Bronchial epithelial cell (primary cell): Measurements from ENCODE around the gene CELF5. TPM values are rescaled to one million over a fixed set of nuclear protein-coding genes. Genes with fewer than 3 reads are reported as not detected.

Experiments
- DNase-seq: peaks from one replicate; pipeline ENCODE4 v3.0.0-alpha.2; 2010; ENCODE audit warnings: low read depth
- FAIRE-seq: peaks from 2 replicates; lab custom pipeline; 2011; peaks lifted over from hg19 to GRCh38; lab: Jason Lieb, UNC
- H3K27me3 ChIP-seq: 2 replicates; pipeline ENCODE4 v1.5.1; 2011; ENCODE audit warnings: low read length; ENCODE audit not compliant: control insufficient read depth, insufficient read depth
- H3K36me3 ChIP-seq: 2 replicates; pipeline ENCODE4 v1.5.1; 2011; ENCODE audit warnings: low read length; ENCODE audit not compliant: control insufficient read depth, insufficient read depth
- H3K4me3 ChIP-seq: 2 replicates; pipeline ENCODE4 v1.5.1; 2011; ENCODE audit warnings: mild to moderate bottlenecking, low read depth, low read length, control low read depth
- total RNA-seq: library from RNA; depleted of rRNA; stranded (reverse); fragments of >200 nt; gene quantifications from 2 replicates; pipeline ENCODE4 v1.2.1, GENCODE V29; 2014
- TF ChIP-seq, protein P1 (sequence below): IDR thresholded peaks from 2 replicates; pipeline ENCODE4 v1.5.1; 2011; ENCODE audit warnings: mild to moderate bottlenecking, moderate library complexity, low read length, control low read depth, inconsistent platforms; ENCODE audit not compliant: insufficient read depth, severe bottlenecking

Gene CELF5
- total RNA-seq, 1 donor from 2014 or later: not detected

- Histone ChIP-seq H3K27me3 (no peaks in the 10 kb centered on the region), H3K36me3 (no peaks in the 10 kb centered on the region), H3K4me3 (no peak overlapping the region)
- no peak for DNase-seq
- TF ChIP-seq, protein P1, sequence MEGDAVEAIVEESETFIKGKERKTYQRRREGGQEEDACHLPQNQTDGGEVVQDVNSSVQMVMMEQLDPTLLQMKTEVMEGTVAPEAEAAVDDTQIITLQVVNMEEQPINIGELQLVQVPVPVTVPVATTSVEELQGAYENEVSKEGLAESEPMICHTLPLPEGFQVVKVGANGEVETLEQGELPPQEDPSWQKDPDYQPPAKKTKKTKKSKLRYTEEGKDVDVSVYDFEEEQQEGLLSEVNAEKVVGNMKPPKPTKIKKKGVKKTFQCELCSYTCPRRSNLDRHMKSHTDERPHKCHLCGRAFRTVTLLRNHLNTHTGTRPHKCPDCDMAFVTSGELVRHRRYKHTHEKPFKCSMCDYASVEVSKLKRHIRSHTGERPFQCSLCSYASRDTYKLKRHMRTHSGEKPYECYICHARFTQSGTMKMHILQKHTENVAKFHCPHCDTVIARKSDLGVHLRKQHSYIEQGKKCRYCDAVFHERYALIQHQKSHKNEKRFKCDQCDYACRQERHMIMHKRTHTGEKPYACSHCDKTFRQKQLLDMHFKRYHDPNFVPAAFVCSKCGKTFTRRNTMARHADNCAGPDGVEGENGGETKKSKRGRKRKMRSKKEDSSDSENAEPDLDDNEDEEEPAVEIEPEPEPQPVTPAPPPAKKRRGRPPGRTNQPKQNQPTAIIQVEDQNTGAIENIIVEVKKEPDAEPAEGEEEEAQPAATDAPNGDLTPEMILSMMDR: peak; percentile 64
- FAIRE-seq: peak; percentile 91
Observed at GRCh38 chr19:3250675-3251074, 26.2 kb downstream of the CELF5 start.

- no peaks in the 10 kb centered on the region for H3K36me3 ChIP-seq
- DNase-seq (no peak), FAIRE-seq (no peak)
- H3K27me3 ChIP-seq: no peaks in the 10 kb centered on the region
- TF ChIP-seq, protein P1: no peak
- no peak overlapping the region for H3K4me3 ChIP-seq
Observed at GRCh38 chr19:3251229-3251628, 26.8 kb downstream of the CELF5 start.

- TF ChIP-seq, protein P1: no peak
- FAIRE-seq (peak; percentile 64), DNase-seq (no peak)
- no peaks in the 10 kb centered on the region for H3K27me3 ChIP-seq
- H3K36me3 ChIP-seq: no peaks in the 10 kb centered on the region
- no peak overlapping the region for H3K4me3 ChIP-seq
Observed at GRCh38 chr19:3252650-3253049, 28.2 kb downstream of the CELF5 start.

GRCh38 chr19:3253270-3253669 lies 28.8 kb downstream of the CELF5 start:
- TF ChIP-seq, protein P1: no peak
- peak; percentile 88 for FAIRE-seq
- Histone ChIP-seq H3K36me3 (no peaks in the 10 kb centered on the region), H3K4me3 (no peak overlapping the region), H3K27me3 (no peaks in the 10 kb centered on the region)
- DNase-seq: no peak

- no peak for FAIRE-seq
- DNase-seq: no peak
- Histone ChIP-seq H3K4me3 (no peak overlapping the region), H3K27me3 (no peaks in the 10 kb centered on the region), H3K36me3 (no peaks in the 10 kb centered on the region)
- TF ChIP-seq, protein P1: no peak
Observed at GRCh38 chr19:3254520-3254919, 30.1 kb downstream of the CELF5 start.

DNA sequence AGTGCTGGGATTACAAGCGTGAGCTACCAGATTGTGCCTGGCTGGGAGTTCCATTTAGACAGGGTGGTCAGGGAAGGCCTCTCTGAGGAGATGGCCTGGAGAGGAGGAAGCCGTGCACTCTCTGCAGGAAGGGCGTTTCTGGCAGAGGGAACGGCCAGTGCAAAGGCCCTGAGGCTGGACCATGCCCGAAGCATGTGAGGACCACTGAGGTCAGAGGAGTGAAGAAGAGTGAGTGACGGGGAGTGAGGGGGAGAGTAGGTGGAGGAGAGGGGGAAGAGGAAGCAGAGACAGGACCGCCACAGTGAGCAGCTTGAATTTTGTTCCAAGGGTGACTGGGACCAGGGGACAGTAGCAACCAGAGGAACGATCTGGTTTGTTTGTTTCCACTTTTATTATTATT lies 32.6 kb downstream of the CELF5 start:
- no peak for FAIRE-seq

More for the DNA sequence above, 32.6 kb downstream of the CELF5 start:
- H3K36me3 ChIP-seq: no peaks in the 10 kb centered on the region
- H3K4me3 ChIP-seq: no peak overlapping the region
- DNase-seq: no peak
- TF ChIP-seq, protein P1: no peak
- H3K27me3 ChIP-seq: no peaks in the 10 kb centered on the region
